Osteoblast (primary cell): ENCODE results near the gene PGAM5. TPM values are rescaled to one million over a fixed set of nuclear protein-coding genes. Genes with fewer than 3 reads are reported as not detected.

Experiments used
- DNase-seq: peaks from one replicate; pipeline ENCODE4 v3.0.0; 2011; ENCODE audit warnings: low spot score, mixed read lengths; ENCODE audit not compliant: insufficient read length; ENCODE audit errors: missing footprints
- H2AFZ ChIP-seq: 2 replicates; pipeline ENCODE4 v1.6.0; 2011; ENCODE audit warnings: mild to moderate bottlenecking, low read length
- H3K27ac ChIP-seq: 2 replicates; pipeline ENCODE4 v1.5.1; 2011; ENCODE audit warnings: mild to moderate bottlenecking, low read depth, low read length, moderate library complexity
- H3K27me3 ChIP-seq: 2 replicates; pipeline ENCODE4 v1.6.0; 2012; ENCODE audit warnings: mild to moderate bottlenecking, control low read depth, inconsistent platforms, low read length, moderate library complexity; ENCODE audit not compliant: insufficient read depth
- H3K36me3 ChIP-seq: 2 replicates; pipeline ENCODE4 v1.5.1; 2011; ENCODE audit warnings: mild to moderate bottlenecking, low read length, control low read depth, moderate library complexity; ENCODE audit not compliant: insufficient read depth
- H3K4me1 ChIP-seq: 2 replicates; pipeline ENCODE4 v1.5.1; 2011; ENCODE audit warnings: mild to moderate bottlenecking, low read length, control low read depth, moderate library complexity; ENCODE audit not compliant: insufficient read depth
- H3K4me2 ChIP-seq: 2 replicates; pipeline ENCODE4 v1.6.0; 2011; ENCODE audit warnings: mild to moderate bottlenecking, low read length; ENCODE audit not compliant: insufficient read depth
- H3K4me3 ChIP-seq: fragments of 200-600 bp; sonication (generic); 3 replicates; pipeline ENCODE4 v1.5.1; 2012; ENCODE audit warnings: mild to moderate bottlenecking, low read length, inconsistent platforms; ENCODE audit not compliant: insufficient read depth
- H3K79me2 ChIP-seq: 2 replicates; pipeline ENCODE4 v1.6.0; 2012; ENCODE audit warnings: mild to moderate bottlenecking, low read length, control low read depth, inconsistent platforms; ENCODE audit not compliant: insufficient read depth
- H3K9me3 ChIP-seq: 2 replicates; pipeline ENCODE4 v1.5.1; 2011; ENCODE audit warnings: low read depth, low read length, control low read depth
- H4K20me1 ChIP-seq: 2 replicates; pipeline ENCODE4 v1.6.0; 2012; ENCODE audit warnings: mild to moderate bottlenecking, low read length, control low read depth; ENCODE audit not compliant: insufficient read depth
- total RNA-seq: library from RNA; depleted of rRNA; stranded (reverse); fragments of >200 nt; gene quantifications from 2 replicates; pipeline ENCODE4 v1.2.3, GENCODE V29; 2012
- TF ChIP-seq, protein P1 (sequence below): IDR thresholded peaks from 2 replicates; pipeline ENCODE4 v1.5.1; 2011; ENCODE audit warnings: mild to moderate bottlenecking, low read depth, low read length, moderate library complexity; ENCODE audit errors: extremely low read depth

Gene PGAM5
- total RNA-seq, 1 donor: 24.6 TPM

- Histone ChIP-seq H3K27ac (peak overlapping the region; percentile 67), H3K36me3 (peaks cover 86% of the 10 kb centered on the region), H3K9me3 (no peaks in the 10 kb centered on the region), H3K79me2 (peaks cover 53% of the 10 kb centered on the region), H3K27me3 (no peaks in the 10 kb centered on the region), H3K4me3 (no peak overlapping the region), H2AFZ (no peak overlapping the region), H3K4me2 (no peak overlapping the region), H3K4me1 (peaks cover 6% of the 10 kb centered on the region), H4K20me1 (peaks cover 28% of the 10 kb centered on the region)
- peak; percentile 94 for DNase-seq
- TF ChIP-seq, protein P1, sequence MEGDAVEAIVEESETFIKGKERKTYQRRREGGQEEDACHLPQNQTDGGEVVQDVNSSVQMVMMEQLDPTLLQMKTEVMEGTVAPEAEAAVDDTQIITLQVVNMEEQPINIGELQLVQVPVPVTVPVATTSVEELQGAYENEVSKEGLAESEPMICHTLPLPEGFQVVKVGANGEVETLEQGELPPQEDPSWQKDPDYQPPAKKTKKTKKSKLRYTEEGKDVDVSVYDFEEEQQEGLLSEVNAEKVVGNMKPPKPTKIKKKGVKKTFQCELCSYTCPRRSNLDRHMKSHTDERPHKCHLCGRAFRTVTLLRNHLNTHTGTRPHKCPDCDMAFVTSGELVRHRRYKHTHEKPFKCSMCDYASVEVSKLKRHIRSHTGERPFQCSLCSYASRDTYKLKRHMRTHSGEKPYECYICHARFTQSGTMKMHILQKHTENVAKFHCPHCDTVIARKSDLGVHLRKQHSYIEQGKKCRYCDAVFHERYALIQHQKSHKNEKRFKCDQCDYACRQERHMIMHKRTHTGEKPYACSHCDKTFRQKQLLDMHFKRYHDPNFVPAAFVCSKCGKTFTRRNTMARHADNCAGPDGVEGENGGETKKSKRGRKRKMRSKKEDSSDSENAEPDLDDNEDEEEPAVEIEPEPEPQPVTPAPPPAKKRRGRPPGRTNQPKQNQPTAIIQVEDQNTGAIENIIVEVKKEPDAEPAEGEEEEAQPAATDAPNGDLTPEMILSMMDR: no peak
Observed at GRCh38 chr12:132723015-132723763, 12.5 kb downstream of the PGAM5 start.

DNA sequence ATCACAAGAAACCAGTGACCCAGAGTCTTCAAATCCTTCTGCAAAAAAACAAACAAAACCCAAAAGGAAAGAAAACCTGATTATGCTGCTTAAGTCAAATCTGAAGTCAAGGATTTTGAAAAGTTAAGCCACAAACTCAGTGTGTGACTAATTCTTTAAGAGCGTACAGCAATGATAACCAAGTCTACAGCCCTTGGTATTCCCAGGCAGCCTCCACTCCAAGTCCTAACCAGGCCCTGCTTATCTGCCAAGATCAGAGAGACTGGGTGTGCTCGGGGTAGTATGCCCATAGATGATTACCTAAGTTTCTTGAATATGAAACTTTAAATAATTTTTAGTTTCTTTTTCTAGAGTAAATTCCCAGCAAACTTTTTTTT, 13.1 kb downstream of the PGAM5 start:
- TF ChIP-seq, protein P1: no peak
- Histone ChIP-seq H3K4me2 (no peak overlapping the region), H4K20me1 (peaks cover 31% of the 10 kb centered on the region), H3K27ac (peak overlapping the region; percentile 67), H3K4me3 (no peak overlapping the region), H2AFZ (no peak overlapping the region), H3K9me3 (no peaks in the 10 kb centered on the region), H3K36me3 (peaks cover 91% of the 10 kb centered on the region), H3K4me1 (peaks cover 6% of the 10 kb centered on the region), H3K27me3 (no peaks in the 10 kb centered on the region), H3K79me2 (peaks cover 57% of the 10 kb centered on the region)
- DNase-seq: peak; percentile 98

GRCh38 chr12:132724506-132725241, 14.0 kb downstream of the PGAM5 start:
- peaks cover 86% of the 10 kb centered on the region for H3K36me3 ChIP-seq
- peak; percentile 61 for DNase-seq
- H3K27me3 ChIP-seq: no peaks in the 10 kb centered on the region
- peak overlapping the region; percentile 67 for H3K27ac ChIP-seq
- H3K79me2 ChIP-seq: peaks cover 59% of the 10 kb centered on the region
- H3K9me3 ChIP-seq: no peaks in the 10 kb centered on the region
- no peak overlapping the region for H3K4me3 ChIP-seq
- no peak overlapping the region for H2AFZ ChIP-seq
- no peak overlapping the region for H3K4me2 ChIP-seq
- peaks cover 31% of the 10 kb centered on the region for H4K20me1 ChIP-seq
- H3K4me1 ChIP-seq: peaks cover 6% of the 10 kb centered on the region
- TF ChIP-seq, protein P1: no peak

- TF ChIP-seq, protein P1: no peak
- no peak overlapping the region for H3K27ac ChIP-seq
- peaks cover 86% of the 10 kb centered on the region for H3K36me3 ChIP-seq
Observed at GRCh38 chr12:132726386-132726785, 15.7 kb downstream of the PGAM5 start.

More at GRCh38 chr12:132726386-132726785, 15.7 kb downstream of the PGAM5 start:
- DNase-seq: no peak
- no peak overlapping the region for H2AFZ ChIP-seq
- peaks cover 51% of the 10 kb centered on the region for H3K79me2 ChIP-seq
- H3K9me3 ChIP-seq: no peaks in the 10 kb centered on the region
- no peak overlapping the region for H3K4me2 ChIP-seq
- H4K20me1 ChIP-seq: peaks cover 30% of the 10 kb centered on the region
- H3K27me3 ChIP-seq: no peaks in the 10 kb centered on the region
- H3K4me1 ChIP-seq: peaks cover 6% of the 10 kb centered on the region
- H3K4me3 ChIP-seq: no peak overlapping the region
